Dermis microvascular lymphatic vessel endothelial cell (primary cell): ENCODE results near the gene ASAP2. TPM values are rescaled to one million over a fixed set of nuclear protein-coding genes. Genes with fewer than 3 reads are reported as not detected.

Experiments
- DNase-seq, 2 donors: peaks; one replicate each; pipeline versions ENCODE4 v3.0.0 to v3.0.0-alpha.2; 2010; ENCODE audit warnings: low read depth in 2 of 2
- total RNA-seq: library from RNA; depleted of rRNA; stranded (reverse); fragments of >200 nt; gene quantifications from 2 replicates; pipeline ENCODE4 v1.2.1, GENCODE V29; 2014

The ASAP2 gene
- total RNA-seq, 1 donor from 2014 or later, result 30.0 TPM

- no peak for DNase-seq
These were observed 134.8 kb downstream of the ASAP2 start for GRCh38 chr2:9341337-9341887.

- no peak for DNase-seq
These were observed 136.0 kb downstream of the ASAP2 start for GRCh38 chr2:9342659-9343058.

GRCh38 chr2:9343524-9343923 is 136.9 kb downstream of the ASAP2 start:
- no peak for DNase-seq

- DNase-seq, result no peak
These were observed 137.8 kb downstream of the ASAP2 start for GRCh38 chr2:9344434-9344833.

- no peak for DNase-seq
These were observed 138.7 kb downstream of the ASAP2 start for GRCh38 chr2:9345343-9345742.

- DNase-seq, result no peak
These were observed 139.4 kb downstream of the ASAP2 start for GRCh38 chr2:9345997-9346396.

GRCh38 chr2:9346885-9347284 is 140.3 kb downstream of the ASAP2 start:
- no peak for DNase-seq

- DNase-seq, result peak in 1 of 2 donors; percentile 56
These were observed 140.8 kb downstream of the ASAP2 start for GRCh38 chr2:9347411-9347881.

- no peak for DNase-seq
These were observed 147.7 kb downstream of the ASAP2 start for GRCh38 chr2:9354318-9354717.

- DNase-seq, result no peak
These were observed 148.7 kb downstream of the ASAP2 start for GRCh38 chr2:9355270-9355669.

GRCh38 chr2:9355716-9356115 is 149.1 kb downstream of the ASAP2 start:
- DNase-seq, result no peak

- no peak for DNase-seq
These were observed 149.6 kb downstream of the ASAP2 start for GRCh38 chr2:9356261-9356660.

GRCh38 chr2:9358846-9359245 is 152.2 kb downstream of the ASAP2 start:
- DNase-seq, result no peak

GRCh38 chr2:9359463-9359862 is 152.9 kb downstream of the ASAP2 start:
- no peak for DNase-seq

GRCh38 chr2:9360110-9360509 is 153.5 kb downstream of the ASAP2 start:
- DNase-seq, result no peak

- no peak for DNase-seq
These were observed 154.1 kb downstream of the ASAP2 start for GRCh38 chr2:9360701-9361100.

GRCh38 chr2:9364373-9364772 is 157.8 kb downstream of the ASAP2 start:
- DNase-seq, result no peak

- DNase-seq, result peak in 1 of 2 donors; percentile 45
These were observed 158.3 kb downstream of the ASAP2 start for GRCh38 chr2:9364791-9365497.

GRCh38 chr2:9365498-9366019 is 158.9 kb downstream of the ASAP2 start:
- no peak for DNase-seq

GRCh38 chr2:9366026-9366425 is 159.4 kb downstream of the ASAP2 start:
- DNase-seq, result no peak

- DNase-seq, result no peak
These were observed 164.1 kb downstream of the ASAP2 start for GRCh38 chr2:9370746-9371145.

GRCh38 chr2:9373047-9373446 is 166.4 kb downstream of the ASAP2 start:
- DNase-seq, result no peak

- no peak for DNase-seq
These were observed 166.9 kb downstream of the ASAP2 start for GRCh38 chr2:9373476-9373875.
